Mesothelial cell of epicardium (in vitro differentiated cells): ENCODE results near the gene C1QC. TPM values are rescaled to one million over a fixed set of nuclear protein-coding genes. Genes with fewer than 3 reads are reported as not detected.

ENCODE experiments used
- DNase-seq, 2 experiments: peaks; one replicate each; pipeline ENCODE4 v3.0.0; 2021; ENCODE audit warnings: low spot score in 2 of 2; ENCODE audit not compliant: unreplicated experiment in 2 of 2
- H3K27ac Mint-ChIP-seq: 2 replicates; pipeline ENCODE4 v1.8.0; 2021; ENCODE audit warnings: mixed read lengths
- H3K27me3 Mint-ChIP-seq: 2 replicates; pipeline ENCODE4 v1.8.0; 2021; ENCODE audit warnings: low read depth, mixed read lengths
- H3K36me3 Mint-ChIP-seq: 2 replicates; pipeline ENCODE4 v1.8.0; 2021; ENCODE audit warnings: mixed read lengths
- H3K4me1 Mint-ChIP-seq: 2 replicates; pipeline ENCODE4 v1.8.0; 2021; ENCODE audit warnings: mixed read lengths
- H3K4me3 Mint-ChIP-seq: 2 replicates; pipeline ENCODE4 v1.8.0; 2021; ENCODE audit warnings: mild to moderate bottlenecking, moderate library complexity, mixed read lengths
- H3K9me3 Mint-ChIP-seq: 2 replicates; pipeline ENCODE4 v1.8.0; 2021; ENCODE audit warnings: mixed read lengths
- microRNA-seq: library from miRNA; unstranded; fragments of <30 nt; microRNA quantifications from one replicate; pipeline ENCODE4 v1.2.0, GENCODE V29; 2021; ENCODE audit warnings: inconsistent platforms, mixed read lengths
- total RNA-seq: library from RNA; stranded (reverse); gene quantifications from 3 replicates; pipeline ENCODE4 v1.2.1, GENCODE V29; 2021
- TF ChIP-seq, protein P1 (sequence below): fragments of 200-600 bp; sonication (generic); IDR thresholded peaks from one replicate; pipeline ENCODE4 v1.5.0; 2021; ENCODE audit warnings: antibody characterized with exemption; ENCODE audit not compliant: unreplicated experiment

Gene C1QC
- total RNA-seq, 1 donor from 2014 or later, result not detected

DNA sequence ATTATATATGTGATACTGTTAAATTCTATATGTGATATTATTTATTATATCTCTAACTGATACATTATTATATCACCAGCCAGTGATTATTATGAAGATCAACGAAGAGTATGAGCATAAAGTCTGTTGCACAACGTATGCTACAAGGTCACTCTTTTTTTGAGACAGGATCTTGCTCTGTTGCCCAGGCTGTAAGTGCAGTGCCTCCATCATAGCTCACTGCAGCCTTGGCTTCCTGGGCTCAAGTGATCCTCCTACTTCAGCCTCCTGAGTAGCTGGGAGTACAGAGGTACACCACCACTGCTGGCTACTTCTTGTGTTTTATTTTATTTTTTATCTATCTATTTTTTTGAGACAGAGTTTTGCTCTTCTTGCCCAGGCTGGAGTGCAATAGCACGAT lies 53.2 kb downstream of the C1QC start:
- H3K4me1 Mint-ChIP-seq, result peaks cover 5% of the 10 kb centered on the region
- no peaks in the 10 kb centered on the region for H3K9me3 Mint-ChIP-seq
- TF ChIP-seq, protein P1, sequence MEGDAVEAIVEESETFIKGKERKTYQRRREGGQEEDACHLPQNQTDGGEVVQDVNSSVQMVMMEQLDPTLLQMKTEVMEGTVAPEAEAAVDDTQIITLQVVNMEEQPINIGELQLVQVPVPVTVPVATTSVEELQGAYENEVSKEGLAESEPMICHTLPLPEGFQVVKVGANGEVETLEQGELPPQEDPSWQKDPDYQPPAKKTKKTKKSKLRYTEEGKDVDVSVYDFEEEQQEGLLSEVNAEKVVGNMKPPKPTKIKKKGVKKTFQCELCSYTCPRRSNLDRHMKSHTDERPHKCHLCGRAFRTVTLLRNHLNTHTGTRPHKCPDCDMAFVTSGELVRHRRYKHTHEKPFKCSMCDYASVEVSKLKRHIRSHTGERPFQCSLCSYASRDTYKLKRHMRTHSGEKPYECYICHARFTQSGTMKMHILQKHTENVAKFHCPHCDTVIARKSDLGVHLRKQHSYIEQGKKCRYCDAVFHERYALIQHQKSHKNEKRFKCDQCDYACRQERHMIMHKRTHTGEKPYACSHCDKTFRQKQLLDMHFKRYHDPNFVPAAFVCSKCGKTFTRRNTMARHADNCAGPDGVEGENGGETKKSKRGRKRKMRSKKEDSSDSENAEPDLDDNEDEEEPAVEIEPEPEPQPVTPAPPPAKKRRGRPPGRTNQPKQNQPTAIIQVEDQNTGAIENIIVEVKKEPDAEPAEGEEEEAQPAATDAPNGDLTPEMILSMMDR, result no peak
- H3K4me3 Mint-ChIP-seq, result no peak overlapping the region
- no peak for DNase-seq
- H3K27me3 Mint-ChIP-seq, result no peaks in the 10 kb centered on the region
- no peaks in the 10 kb centered on the region for H3K36me3 Mint-ChIP-seq
- no peak overlapping the region for H3K27ac Mint-ChIP-seq

Small RNAs within 50 kb of the gene (microRNA-seq; reads per million reads assigned to microRNA genes)
- not detected for gene MIR6127

Other genes starting within 250 kb of the C1QC start
- 24.3 to 26.8 TPM (median 24.8 TPM) in 3 replicates for gene ZBTB40, start 191.8 kb upstream of the C1QC start, total RNA-seq
- 0.09 TPM in 1 of 3 replicates, not detected in the others for gene EPHA8, start 80.1 kb upstream of the C1QC start, total RNA-seq
- gene C1QA, start 7.0 kb upstream of the C1QC start, total RNA-seq, result not detected in 3 replicates
- not detected in 3 replicates for gene C1QB, start 9.6 kb downstream of the C1QC start, total RNA-seq
- 125 to 133 TPM (median 130 TPM) in 3 replicates for gene EPHB2, start 67.2 kb downstream of the C1QC start, total RNA-seq